ENCODE data around the gene NUDT3. TPM values are rescaled to one million over a fixed set of nuclear protein-coding genes. Genes with fewer than 3 reads are reported as not detected.

NUDT3 gene
- total and polyA plus RNA-seq, 8 donors = 8.7 to 34.0 (median 13.1) TPM

DNA sequence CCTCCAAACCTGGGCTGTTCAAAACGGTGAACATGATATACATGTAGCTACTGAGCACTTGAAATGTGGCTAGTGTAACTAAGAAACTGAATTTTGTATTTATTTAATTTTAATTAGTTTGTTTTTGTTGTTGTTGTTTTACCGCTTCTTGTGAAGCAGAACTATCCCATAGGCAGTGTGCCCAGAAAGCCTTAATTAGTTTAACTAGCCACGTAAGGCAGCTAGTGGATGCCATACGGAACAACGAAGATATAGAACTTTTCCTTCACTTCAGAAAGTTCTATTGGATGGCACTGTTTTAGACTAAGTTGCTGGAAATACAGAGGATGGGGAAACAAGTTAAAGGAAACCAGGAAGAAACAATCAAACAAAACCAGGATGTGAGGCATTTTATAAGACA, 70.6 kb downstream of the NUDT3 start:
- 83 to 92% (median 87%) methylated on average over 5 of the region's 5 CpGs for WGBS, 5 donors
- Histone ChIP-seq H3K27me3 (no peaks in the 10 kb centered on the region), H3K4me1 (peaks cover 8 to 27% (median 23%) of the 10 kb centered on the region in 4 donors), H3K9me3 (no peaks in the 10 kb centered on the region), H3K27ac (no peak overlapping the region), H3K4me3 (no peak overlapping the region), H3K36me3 (peaks cover 0 to under 1% (median 0%) of the 10 kb centered on the region in 4 donors)
- intact Hi-C loops (cut with DNase I; ENCODE audit: low total_unique reads) = no loop called here
- DNase-seq = no peak
- TF ChIP-seq EP300 (IDR thresholded peaks at IDR 0.05) = no peak
- no peak for TF ChIP-seq POLR2A (IDR thresholded peaks at IDR 0.05)
- TF ChIP-seq, protein P1, sequence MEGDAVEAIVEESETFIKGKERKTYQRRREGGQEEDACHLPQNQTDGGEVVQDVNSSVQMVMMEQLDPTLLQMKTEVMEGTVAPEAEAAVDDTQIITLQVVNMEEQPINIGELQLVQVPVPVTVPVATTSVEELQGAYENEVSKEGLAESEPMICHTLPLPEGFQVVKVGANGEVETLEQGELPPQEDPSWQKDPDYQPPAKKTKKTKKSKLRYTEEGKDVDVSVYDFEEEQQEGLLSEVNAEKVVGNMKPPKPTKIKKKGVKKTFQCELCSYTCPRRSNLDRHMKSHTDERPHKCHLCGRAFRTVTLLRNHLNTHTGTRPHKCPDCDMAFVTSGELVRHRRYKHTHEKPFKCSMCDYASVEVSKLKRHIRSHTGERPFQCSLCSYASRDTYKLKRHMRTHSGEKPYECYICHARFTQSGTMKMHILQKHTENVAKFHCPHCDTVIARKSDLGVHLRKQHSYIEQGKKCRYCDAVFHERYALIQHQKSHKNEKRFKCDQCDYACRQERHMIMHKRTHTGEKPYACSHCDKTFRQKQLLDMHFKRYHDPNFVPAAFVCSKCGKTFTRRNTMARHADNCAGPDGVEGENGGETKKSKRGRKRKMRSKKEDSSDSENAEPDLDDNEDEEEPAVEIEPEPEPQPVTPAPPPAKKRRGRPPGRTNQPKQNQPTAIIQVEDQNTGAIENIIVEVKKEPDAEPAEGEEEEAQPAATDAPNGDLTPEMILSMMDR (IDR thresholded peaks at IDR 0.05) = no peak
- TF ChIP-seq POLR2AphosphoS5 (IDR thresholded peaks at IDR 0.05) = no peak

DNA sequence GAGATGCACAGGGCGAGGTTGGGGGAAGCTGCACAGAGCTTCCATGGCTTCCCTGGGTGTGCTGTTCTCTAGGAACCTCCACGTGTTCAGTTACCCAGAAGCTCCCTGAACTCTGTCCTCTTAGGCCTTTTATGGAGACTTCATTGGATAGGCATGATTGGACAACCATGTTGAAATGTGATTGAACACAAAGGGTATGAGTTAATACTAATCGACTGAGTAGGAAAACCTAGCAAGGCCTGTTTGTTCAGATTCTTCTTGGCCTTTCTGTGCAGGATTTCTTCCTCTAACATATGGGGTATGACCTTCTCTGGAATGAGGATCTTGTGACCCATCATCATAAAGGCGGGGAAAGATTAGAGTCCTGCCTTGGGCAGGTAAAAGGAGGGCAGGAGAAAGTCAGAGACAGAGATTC, 73.0 kb downstream of the NUDT3 start:
- H3K27me3 ChIP-seq = no peaks in the 10 kb centered on the region
- peak in 1 of 2 donors; percentile 47 for DNase-seq
- no peaks in the 10 kb centered on the region for H3K9me3 ChIP-seq
- TF ChIP-seq, protein P1 (IDR thresholded peaks at IDR 0.05) = no peak
- TF ChIP-seq EP300 (IDR thresholded peaks at IDR 0.05) (no peak), POLR2A (IDR thresholded peaks at IDR 0.05) (no peak), POLR2AphosphoS5 (IDR thresholded peaks at IDR 0.05) (no peak)
- H3K4me3 ChIP-seq = no peak overlapping the region
- peak overlapping the region in 1 of 5 donors; percentile 39 for H3K27ac ChIP-seq
- intact Hi-C loops (cut with DNase I; ENCODE audit: low total_unique reads) = no loop called here
- H3K4me1 ChIP-seq = peaks cover 8 to 40% (median 25%) of the 10 kb centered on the region in 4 donors
- 69 to 90% (median 76%) methylated on average over 4 of the region's 4 CpGs for WGBS, 5 donors
- no peaks in the 10 kb centered on the region for H3K36me3 ChIP-seq

DNA sequence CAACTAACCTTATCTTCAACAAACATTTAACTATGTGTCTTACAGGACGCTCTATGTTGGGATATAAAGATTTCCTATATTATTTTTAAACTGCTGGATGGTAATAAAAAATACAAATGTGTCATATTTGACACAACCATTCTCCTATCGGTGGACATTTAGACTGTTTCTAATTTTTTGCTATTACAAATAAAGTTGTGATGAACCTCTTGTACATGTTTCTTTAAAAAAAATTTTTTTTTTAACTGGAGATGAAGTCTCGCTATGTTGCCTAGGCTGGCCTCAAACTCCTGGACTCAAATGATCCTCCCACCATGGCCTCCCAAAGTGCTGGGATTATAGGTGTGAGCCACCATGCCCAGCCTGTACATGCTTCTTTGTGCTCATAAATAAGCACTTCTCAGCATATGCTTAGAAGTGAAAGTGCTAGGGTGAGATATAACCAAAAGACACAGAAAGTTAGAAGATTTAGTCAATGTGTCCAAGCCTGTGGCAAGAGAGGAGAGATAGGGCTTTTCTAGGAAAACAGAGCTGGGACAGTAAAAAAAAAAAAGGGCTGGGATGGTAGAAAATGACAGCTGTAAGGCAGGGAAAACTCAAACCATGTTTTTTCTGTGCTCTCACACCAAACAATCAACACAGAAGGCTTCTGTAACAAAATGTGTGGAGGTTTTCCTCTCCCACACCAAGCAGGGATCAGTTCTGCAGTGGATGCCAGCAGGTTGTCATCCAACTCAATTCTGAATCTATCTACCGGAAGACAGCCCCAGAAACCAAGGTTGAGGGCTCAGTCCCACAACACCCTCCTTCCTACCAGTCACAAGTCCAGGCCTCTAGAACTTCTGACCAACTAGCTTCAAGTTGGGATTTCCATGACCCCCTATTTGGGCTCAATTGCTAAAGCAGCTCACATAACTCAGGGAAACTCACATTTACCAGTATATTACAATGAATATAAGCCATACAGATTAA, 73.7 kb downstream of the NUDT3 start:
- no peak for DNase-seq
- no peaks in the 10 kb centered on the region for H3K27me3 ChIP-seq
- H3K27ac ChIP-seq = peak overlapping the region in 3 of 5 donors; percentile 11 to 40 (median 39)
- 49 to 66% (median 61%) methylated on average over 4 of the region's 4 CpGs for WGBS, 5 donors
- H3K36me3 ChIP-seq = no peaks in the 10 kb centered on the region
- no peaks in the 10 kb centered on the region for H3K9me3 ChIP-seq
- no peak overlapping the region for H3K4me3 ChIP-seq
- H3K4me1 ChIP-seq = peaks cover 8 to 40% (median 25%) of the 10 kb centered on the region in 4 donors
- no peak for TF ChIP-seq POLR2AphosphoS5 (IDR thresholded peaks at IDR 0.05)
- TF ChIP-seq, protein P1 (IDR thresholded peaks at IDR 0.05) = no peak
- no peak for TF ChIP-seq POLR2A (IDR thresholded peaks at IDR 0.05)
- TF ChIP-seq EP300 (IDR thresholded peaks at IDR 0.05) = no peak
- intact Hi-C loops (cut with DNase I; ENCODE audit: low total_unique reads) = no loop called here

DNA sequence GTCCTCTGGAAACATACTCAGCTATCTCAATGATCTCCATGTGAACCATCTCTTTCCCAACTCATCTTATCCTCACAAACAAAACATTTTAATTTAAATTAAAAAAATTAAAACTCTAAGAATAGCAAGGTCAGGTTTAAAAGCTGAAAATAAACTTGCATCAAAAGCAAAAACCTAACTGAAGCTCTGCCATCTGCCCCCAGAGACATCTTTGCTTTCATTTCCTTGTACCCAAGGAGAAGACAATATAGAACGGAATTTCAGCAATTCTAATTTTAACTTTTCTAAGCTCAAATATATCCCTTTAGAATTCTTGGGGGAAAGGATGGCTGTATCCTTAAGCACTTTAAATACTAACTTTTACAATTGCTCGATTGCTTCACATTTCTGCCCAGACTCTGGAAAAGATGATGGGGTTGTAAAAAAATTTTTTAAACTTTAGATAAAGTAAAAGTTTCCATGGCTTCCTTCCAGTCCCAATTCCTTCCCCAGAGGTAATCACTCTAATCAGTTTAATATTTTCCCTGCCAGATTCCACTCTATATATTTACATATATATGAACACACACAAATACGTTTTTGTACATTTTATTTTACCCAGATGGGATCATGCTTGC, 74.5 kb downstream of the NUDT3 start:
- Histone ChIP-seq H3K27ac (peak overlapping the region in 1 of 5 donors; percentile 40), H3K36me3 (no peaks in the 10 kb centered on the region), H3K9me3 (no peaks in the 10 kb centered on the region), H3K4me1 (peaks cover 8 to 40% (median 25%) of the 10 kb centered on the region in 4 donors), H3K27me3 (no peaks in the 10 kb centered on the region), H3K4me3 (no peak overlapping the region)
- no peak for TF ChIP-seq POLR2AphosphoS5 (IDR thresholded peaks at IDR 0.05)
- TF ChIP-seq POLR2A (IDR thresholded peaks at IDR 0.05) = no peak
- TF ChIP-seq EP300 (IDR thresholded peaks at IDR 0.05) = no peak
- TF ChIP-seq, protein P1 (IDR thresholded peaks at IDR 0.05) = no peak
- intact Hi-C loops (cut with DNase I; ENCODE audit: low total_unique reads) = no loop called here
- peak in 1 of 2 donors; percentile 53 for DNase-seq
- WGBS, 5 donors = 25 to 49% (median 32%) methylated on average over 3 of the region's 3 CpGs
